B cell (primary cell): ENCODE data around the gene ARID3A. TPM values are rescaled to one million over a fixed set of nuclear protein-coding genes. Genes with fewer than 3 reads are reported as not detected.

ENCODE experiments used
- ATAC-seq: fragments of 200-7000 bp; cut with Tn5 transposase; one replicate; pipeline ENCODE4 v1.10.0; 2021; ENCODE audit warnings: low read depth, mild to moderate bottlenecking, moderate number of reproducible peaks, moderate library complexity
- CTCF ChIA-PET: fragments of 350-600 bp; sonication (Branson Sonifier 250); formaldehyde crosslinking; loops from one replicate; lab custom pipeline; 2021; ENCODE audit warnings: antibody characterized with exemption, inconsistent platforms; lab: Charles Lee
- POLR2A ChIA-PET: fragments of 350-600 bp; sonication (Branson Sonifier 250); formaldehyde crosslinking; loops from one replicate; lab custom pipeline; 2021; ENCODE audit warnings: antibody characterized with exemption; lab: Charles Lee
- DNase-seq: peaks from one replicate; pipeline ENCODE4 v3.0.0; 2013
- H2AFZ ChIP-seq: 2 replicates; pipeline ENCODE4 v1.6.1; 2012; ENCODE audit warnings: mild to moderate bottlenecking, low read depth, low read length; ENCODE audit not compliant: insufficient read depth, poor library complexity, severe bottlenecking
- H3K27ac ChIP-seq, 2 donors: 1 replicate in 1 of 2; 2 replicates in 1 of 2; pipeline ENCODE4 v1.5.1; 2012 to 2013; ENCODE audit warnings: low read length in 2 of 2, mild to moderate bottlenecking in 2 of 2, moderate library complexity in 1 of 2
- H3K27me3 ChIP-seq, 4 experiments: fragments of 200-600 bp in 1 of 4; sonication (generic) in 1 of 4; replicated peaks in 1 of 4; 1 replicate in 2 of 4; 2 replicates in 2 of 4; pipeline versions ENCODE4 v1.6.1 to v1.7.0; 2013 to 2016; ENCODE audit warnings: low read length in 3 of 4, mild to moderate bottlenecking in 2 of 4, mixed read lengths in 1 of 4, moderate library complexity in 1 of 4; ENCODE audit not compliant: insufficient read depth in 4 of 4, control insufficient read depth in 3 of 4; ENCODE audit errors: control extremely low read depth in 1 of 4
- H3K36me3 ChIP-seq, 2 experiments: replicated peaks in 1 of 2; 1 replicate in 1 of 2; 2 replicates in 1 of 2; pipeline versions ENCODE4 v1.6.1 to v1.7.1; 2013; ENCODE audit warnings: low read length in 1 of 2; ENCODE audit not compliant: insufficient read depth in 2 of 2, control insufficient read depth in 1 of 2; ENCODE audit errors: control extremely low read depth in 1 of 2, extremely low read depth in 1 of 2
- H3K4me1 ChIP-seq, 2 donors: fragments of 200-600 bp in 1 of 2; sonication (generic) in 1 of 2; 1 replicate in 1 of 2; 2 replicates in 1 of 2; pipeline versions ENCODE4 v1.5.1 to v1.6.1; 2013 to 2017; ENCODE audit warnings: low read length in 2 of 2; ENCODE audit not compliant: control insufficient read depth in 2 of 2, insufficient read depth in 2 of 2
- H3K4me2 ChIP-seq: replicated peaks from 2 replicates; pipeline ENCODE3; 2012; ENCODE audit warnings: mild to moderate bottlenecking, low read depth, low read length; ENCODE audit not compliant: poor library complexity, severe bottlenecking
- H3K4me3 ChIP-seq, 5 experiments: fragments of 200-600 bp in 1 of 5; sonication (generic) in 1 of 5; 1 replicate in 3 of 5; 2 replicates in 2 of 5; pipeline versions ENCODE4 v1.5.1 to v1.7.0; 2011 to 2016; ENCODE audit warnings: low read length in 4 of 5, mild to moderate bottlenecking in 4 of 5, low read depth in 2 of 5, control low read depth in 1 of 5, moderate library complexity in 1 of 5; ENCODE audit not compliant: insufficient read depth in 1 of 5; ENCODE audit errors: control extremely low read depth in 1 of 5, extremely low read depth in 1 of 5
- H3K79me2 ChIP-seq: fragments of 200-600 bp; sonication (generic); one replicate; pipeline ENCODE4 v1.6.0; 2016; ENCODE audit warnings: low read length; ENCODE audit not compliant: control insufficient read depth, insufficient read depth
- H3K9ac ChIP-seq: fragments of 200-600 bp; sonication (generic); 2 replicates; pipeline ENCODE4 v1.6.1; 2017; ENCODE audit warnings: mild to moderate bottlenecking, low read length, moderate library complexity
- H3K9me3 ChIP-seq, 3 donors: one replicate each; pipeline versions ENCODE4 v1.6.1 to v1.7.1; 2013; ENCODE audit warnings: low read length in 2 of 3; ENCODE audit not compliant: control insufficient read depth in 2 of 3, insufficient read depth in 1 of 3; ENCODE audit errors: control extremely low read depth in 1 of 3
- H4K20me1 ChIP-seq: 2 replicates; pipeline ENCODE4 v1.6.0; 2012; ENCODE audit warnings: mild to moderate bottlenecking, low read length; ENCODE audit not compliant: insufficient read depth, control insufficient read depth, poor library complexity, severe bottlenecking
- H3K27ac Mint-ChIP-seq: one replicate; pipeline ENCODE4 v1.8.0; 2021; ENCODE audit warnings: mixed read lengths
- H3K27me3 Mint-ChIP-seq: one replicate; pipeline ENCODE4 v1.8.0; 2021; ENCODE audit warnings: mixed read lengths
- H3K4me1 Mint-ChIP-seq: one replicate; pipeline ENCODE4 v1.8.0; 2021; ENCODE audit warnings: mixed read lengths
- H3K4me3 Mint-ChIP-seq: one replicate; pipeline ENCODE4 v1.8.0; 2021; ENCODE audit warnings: mixed read lengths
- H3K9me3 Mint-ChIP-seq: one replicate; pipeline ENCODE4 v1.8.0; 2022; ENCODE audit warnings: mixed read lengths; ENCODE audit not compliant: insufficient read depth
- CTCF ChIP-seq: fragments of 200-600 bp; IDR thresholded peaks from one replicate; pipeline ENCODE4 v1.8.0; 2022; ENCODE audit warnings: antibody characterized with exemption, mild to moderate bottlenecking
- EZH2 ChIP-seq: IDR thresholded peaks from 2 replicates; pipeline ENCODE4 v1.6.1; 2012; ENCODE audit warnings: borderline replicate concordance, low read depth, mild to moderate bottlenecking, moderate library complexity, low read length; ENCODE audit not compliant: insufficient read depth, poor library complexity, severe bottlenecking
- WGBS: methylation state at CpG from one replicate; pipeline ENCODE4 v1.1.5; 2013; ENCODE audit warnings: missing lambda C conversion rate; ENCODE audit not compliant: insufficient coverage; 5-methylcytosine and 5-hydroxymethylcytosine counted together
- intact Hi-C: fragments of 100-400 bp; cut with micrococcal nuclease; formaldehyde crosslinking; loops from one replicate; pipeline ENCODE4 v1.10.0; 2022
- polyA plus RNA-seq: library from polyadenylated mRNA; depleted of rRNA; stranded (reverse); fragments of >200 nt; gene quantifications from 2 replicates; pipeline ENCODE4 v1.2.3, GENCODE V29; 2012
- total RNA-seq, 2 donors: library from RNA; stranded (reverse); fragments of 120-200 nt in 1 of 2; gene quantifications; 1 replicate in 1 of 2; 2 replicates in 1 of 2; pipeline versions ENCODE4 v1.2.3 to v1.2.4, GENCODE V29; 2013 to 2022

Gene ARID3A
- total and polyA plus RNA-seq, 2 donors (not counting 1 experiment from before 2014, with no cell fraction given), result 22.9 to 60.5 TPM

DNA sequence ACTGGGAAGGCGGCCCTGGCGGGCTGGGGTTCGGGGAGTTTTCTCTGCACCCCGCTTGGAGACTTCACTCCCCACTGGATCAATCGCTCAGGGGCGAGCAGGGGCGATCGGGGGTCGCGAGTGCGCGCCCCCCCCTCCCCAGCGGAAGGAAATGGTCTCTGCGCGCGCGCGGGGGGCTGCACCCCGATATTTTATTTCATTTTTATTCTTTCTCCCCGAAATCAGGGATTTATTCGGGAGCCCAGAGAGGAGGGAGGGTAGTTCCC is 421 bp downstream of the ARID3A start:
- POLR2A ChIA-PET, result interaction anchor here (0.6 to 1.3 kb wide), 3 partner anchors 24 to 177 kb away, joined by 4 to 6 read pairs (median 4); partner anchors contain the start of gene WDR18
- no peaks in the 10 kb centered on the region for H3K9me3 ChIP-seq
- peak overlapping the region; percentile 36 to 94 (median 86) for H3K4me3 ChIP-seq
- H3K4me1 ChIP-seq, result peaks cover 12 to 34% of the 10 kb centered on the region in 2 donors
- CTCF ChIA-PET, result no interaction called here
- DNase-seq, result no peak
- Mint-ChIP-seq H3K9me3 (no peaks in the 10 kb centered on the region), H3K4me1 (peaks cover 20% of the 10 kb centered on the region), H3K4me3 (peak overlapping the region; percentile 74), H3K27me3 (no peaks in the 10 kb centered on the region), H3K27ac (peak overlapping the region; percentile 26)
- intact Hi-C loops, result loop anchor here (1.0 to 10.0 kb wide), 3 partner anchors 21 to 261 kb away; partner anchors contain the start of genes ARHGAP45 and RNF126
- H4K20me1 ChIP-seq, result no peaks in the 10 kb centered on the region
- 0% methylated on average over 5 of the region's 21 CpGs for WGBS
- H2AFZ ChIP-seq, result peak overlapping the region; percentile 97
- H3K4me2 ChIP-seq, result peak overlapping the region; percentile 98
- peaks cover 17% of the 10 kb centered on the region for H3K79me2 ChIP-seq
- H3K36me3 ChIP-seq, result no peaks in the 10 kb centered on the region
- no peak for ATAC-seq
- H3K27ac ChIP-seq, result peak overlapping the region; percentile 59 to 79
- no peaks in the 10 kb centered on the region for H3K27me3 ChIP-seq
- H3K9ac ChIP-seq, result peak overlapping the region; percentile 94
- no peak for TF ChIP-seq CTCF
- TF ChIP-seq EZH2, result no peak

- Histone ChIP-seq H3K27ac (peak overlapping the region; percentile 59 to 79), H3K4me1 (peaks cover 11 to 31% of the 10 kb centered on the region in 2 donors), H3K9me3 (no peaks in the 10 kb centered on the region), H3K79me2 (peaks cover 17% of the 10 kb centered on the region), H4K20me1 (no peaks in the 10 kb centered on the region), H3K4me2 (peak overlapping the region; percentile 98), H2AFZ (peak overlapping the region; percentile 97), H3K4me3 (peak overlapping the region; percentile 25 to 94 (median 86)), H3K36me3 (no peaks in the 10 kb centered on the region), H3K9ac (peak overlapping the region; percentile 94), H3K27me3 (no peaks in the 10 kb centered on the region)
- ATAC-seq (peak; percentile 14), DNase-seq (peak; percentile 80)
- intact Hi-C loops, result loop anchor here (1.0 to 10.0 kb wide), 3 partner anchors 21 to 262 kb away; partner anchors contain the start of genes ARHGAP45 and RNF126
- Mint-ChIP-seq H3K4me1 (peaks cover 16% of the 10 kb centered on the region), H3K27me3 (no peaks in the 10 kb centered on the region), H3K27ac (peak overlapping the region; percentile 79), H3K4me3 (peak overlapping the region; percentile 81), H3K9me3 (no peaks in the 10 kb centered on the region)
- CTCF ChIA-PET, result no interaction called here
- POLR2A ChIA-PET, result interaction anchor here (0.6 to 1.3 kb wide), 6 partner anchors 11 to 745 kb away, joined by 3 to 11 read pairs (median 4); partner anchors contain the start of gene WDR18
- TF ChIP-seq CTCF (no peak), EZH2 (no peak)
- under 1% methylated on average over 35 of the region's 52 CpGs for WGBS
These were observed 935 bp downstream of the ARID3A start for GRCh38 chr19:926589-927350.
